NT2/D1 (cell line): ENCODE measurements around the gene FAM241A.

Experiments used
- SUZ12 ChIP-seq: IDR thresholded peaks from 2 replicates; pipeline ENCODE4 v1.6.1; 2011; ENCODE audit not compliant: insufficient read length, insufficient read depth; ENCODE audit errors: extremely low read depth
- ZNF274 ChIP-seq: IDR thresholded peaks from 2 replicates; pipeline ENCODE4 v1.6.1; 2011; ENCODE audit warnings: mild to moderate bottlenecking, low read depth, low read length

GRCh38 chr4:112230879-112231778 lies 85.9 kb downstream of the FAM241A start:
- TF ChIP-seq SUZ12 (no peak), ZNF274 (no peak)
